H4 (cell line): ENCODE results near the gene PAGR1. TPM values are rescaled to one million over a fixed set of nuclear protein-coding genes. Genes with fewer than 3 reads are reported as not detected.

Source experiments
- DNase-seq: peaks from one replicate; pipeline ENCODE4 v3.0.0-alpha.2; 2015; ENCODE audit warnings: low spot score
- total RNA-seq: library from RNA; depleted of rRNA; stranded (reverse); fragments of >200 nt; shearing (Covaris generic); gene quantifications from 2 replicates; pipeline ENCODE4 v1.2.3, GENCODE V29; 2014

Gene PAGR1
- total RNA-seq, 1 experiment from 2014 or later: 46.3 TPM

GRCh38 chr16:29834079-29834478 lies 18.1 kb downstream of the PAGR1 start:
- DNase-seq: no peak

DNA sequence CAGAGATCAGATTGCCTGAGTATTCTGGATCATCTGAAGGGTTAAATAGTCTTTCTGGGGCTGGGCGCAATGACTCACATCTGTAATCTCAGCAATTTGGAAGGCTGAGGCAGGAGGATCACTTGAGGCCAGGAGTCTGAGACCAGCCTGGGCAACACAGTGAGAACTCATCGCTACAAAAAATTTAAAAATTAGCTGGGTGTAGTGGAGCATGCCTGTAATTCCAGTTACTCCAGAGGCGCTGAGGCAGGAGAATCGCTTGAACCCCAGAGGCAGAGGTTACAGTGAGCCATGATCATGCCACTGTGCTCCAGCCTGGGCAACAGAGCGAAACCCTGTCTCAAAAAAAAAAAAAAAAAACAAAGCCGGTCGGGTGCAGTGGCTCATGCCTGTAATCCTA lies 20.0 kb downstream of the PAGR1 start:
- no peak for DNase-seq

DNA sequence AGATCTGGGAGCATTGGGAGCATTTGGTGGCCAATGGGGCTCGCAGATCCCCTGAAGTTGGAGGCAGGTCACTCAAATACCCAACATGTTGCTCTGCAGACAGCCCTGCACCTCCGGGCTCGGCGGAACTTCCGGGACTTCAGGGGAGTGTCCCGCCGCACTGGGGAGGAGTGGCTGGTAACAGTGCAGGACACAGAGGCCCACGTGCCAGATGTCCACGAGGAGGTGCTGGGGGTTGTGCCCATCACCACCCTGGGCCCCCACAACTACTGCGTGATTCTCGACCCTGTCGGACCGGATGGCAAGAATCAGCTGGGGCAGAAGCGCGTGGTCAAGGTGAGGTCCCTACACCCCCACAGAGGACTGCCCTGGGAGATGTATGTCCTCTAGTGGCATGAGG lies 20.7 kb downstream of the PAGR1 start:
- DNase-seq: no peak

DNA sequence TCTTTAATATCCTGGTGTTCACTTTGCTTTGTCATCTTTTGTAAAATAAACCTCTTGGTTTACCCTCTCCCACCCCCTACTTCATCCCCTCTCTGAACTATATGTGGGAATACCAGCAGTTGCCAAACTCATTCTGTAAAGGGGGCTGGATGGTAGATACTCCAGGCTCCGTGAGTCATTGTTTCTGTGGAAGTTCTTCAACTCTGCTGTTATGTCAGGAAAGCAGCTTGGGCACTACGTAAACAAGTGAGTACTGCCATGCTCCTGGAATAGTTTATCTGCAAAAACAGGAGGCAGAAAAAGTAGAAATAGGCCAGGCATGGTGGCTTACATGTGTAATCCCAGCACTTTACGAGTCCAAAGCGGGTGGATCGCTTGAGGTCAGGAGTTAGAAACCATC lies 21.9 kb downstream of the PAGR1 start:
- no peak for DNase-seq

- DNase-seq: no peak
These were observed 23.9 kb downstream of the PAGR1 start for GRCh38 chr16:29839822-29840221.

DNA sequence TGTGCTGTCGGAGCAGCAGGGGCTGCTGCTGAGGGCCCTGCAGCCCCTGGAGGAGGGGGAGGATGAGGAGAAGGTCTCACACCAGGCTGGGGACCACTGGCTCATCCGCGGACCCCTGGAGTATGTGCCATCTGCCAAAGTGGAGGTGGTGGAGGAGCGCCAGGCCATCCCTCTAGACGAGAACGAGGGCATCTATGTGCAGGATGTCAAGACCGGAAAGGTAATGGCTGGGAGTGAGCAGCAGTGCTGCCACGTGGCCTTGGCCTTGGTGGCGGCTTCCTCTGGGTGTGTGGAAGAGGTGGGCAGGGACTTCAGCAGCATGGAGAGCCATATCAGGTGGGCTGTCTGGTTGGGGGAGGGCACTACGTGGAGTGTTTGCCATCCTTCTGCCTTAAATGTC lies 24.3 kb downstream of the PAGR1 start:
- no peak for DNase-seq

DNA sequence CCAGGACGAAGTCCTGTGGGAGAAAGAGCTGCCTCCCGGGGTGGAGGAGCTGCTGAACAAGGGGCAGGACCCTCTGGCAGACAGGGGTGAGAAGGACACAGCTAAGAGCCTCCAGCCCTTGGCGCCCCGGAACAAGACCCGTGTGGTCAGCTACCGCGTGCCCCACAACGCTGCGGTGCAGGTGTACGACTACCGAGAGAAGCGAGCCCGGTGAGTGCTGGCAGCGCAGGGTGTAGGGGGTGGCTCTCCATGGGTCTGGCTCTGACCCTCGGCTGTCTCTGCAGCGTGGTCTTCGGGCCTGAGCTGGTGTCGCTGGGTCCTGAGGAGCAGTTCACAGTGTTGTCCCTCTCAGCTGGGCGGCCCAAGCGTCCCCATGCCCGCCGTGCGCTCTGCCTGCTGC lies 25.7 kb downstream of the PAGR1 start:
- no peak for DNase-seq

DNA sequence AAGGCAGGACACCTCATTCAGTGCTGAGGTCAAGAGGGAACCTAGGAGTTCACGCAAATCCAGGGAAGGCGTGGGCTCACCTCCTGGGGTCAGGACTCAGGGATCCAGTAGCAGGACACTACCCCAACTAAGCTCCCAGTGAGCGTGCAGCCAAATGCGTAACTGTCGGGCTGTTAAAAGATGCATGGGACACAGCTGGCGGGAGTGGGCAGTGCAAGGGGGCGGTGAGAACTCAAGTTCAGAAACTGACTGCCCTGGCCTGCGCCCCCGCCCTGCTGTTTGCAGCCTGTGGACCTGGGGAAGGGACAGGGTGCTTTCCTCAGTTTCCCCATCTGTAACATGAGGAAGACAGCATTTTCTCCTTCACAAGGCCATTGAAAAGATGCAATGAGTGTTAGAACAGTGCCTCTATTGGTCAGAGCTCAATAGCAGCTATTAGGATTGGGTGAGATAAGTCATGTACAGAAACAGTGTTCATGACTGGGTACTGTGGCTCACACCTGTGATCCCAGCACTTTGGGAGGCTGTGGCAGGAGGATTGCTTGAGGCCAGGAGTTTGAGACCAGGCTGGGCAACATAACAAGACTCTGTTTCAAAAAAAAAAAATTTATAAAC lies 26.9 kb downstream of the PAGR1 start:
- DNase-seq: no peak

GRCh38 chr16:29843931-29844330 lies 28.0 kb downstream of the PAGR1 start:
- DNase-seq: no peak

DNA sequence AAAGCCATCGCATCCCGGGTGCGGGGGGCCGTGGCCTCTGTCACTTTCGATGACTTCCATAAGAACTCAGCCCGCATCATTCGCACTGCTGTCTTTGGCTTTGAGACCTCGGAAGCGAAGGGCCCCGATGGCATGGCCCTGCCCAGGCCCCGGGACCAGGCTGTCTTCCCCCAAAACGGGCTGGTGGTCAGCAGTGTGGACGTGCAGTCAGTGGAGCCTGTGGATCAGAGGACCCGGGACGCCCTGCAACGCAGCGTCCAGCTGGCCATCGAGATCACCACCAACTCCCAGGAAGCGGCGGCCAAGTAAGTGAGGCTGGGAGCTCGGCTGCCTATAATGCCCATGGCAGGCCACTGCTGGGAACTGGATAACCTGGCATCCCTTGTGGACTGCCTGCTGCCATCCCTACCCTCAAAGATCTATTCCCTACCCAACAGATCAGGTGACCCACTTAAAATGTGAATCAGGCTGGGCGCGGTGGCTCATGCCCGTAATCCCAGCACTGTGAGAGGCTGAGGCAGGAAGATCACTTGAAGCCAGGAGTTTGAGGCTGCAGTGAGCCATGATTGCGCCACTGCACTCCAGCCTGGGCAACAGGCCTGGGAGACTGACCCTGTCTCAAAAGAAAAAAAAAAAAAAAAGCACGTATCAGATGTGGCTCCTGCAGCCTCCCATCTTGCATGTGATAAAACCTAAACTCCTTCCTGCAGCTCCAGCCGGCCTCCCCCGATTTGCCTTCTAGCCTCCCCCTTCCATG lies 28.8 kb downstream of the PAGR1 start:
- no peak for DNase-seq

DNA sequence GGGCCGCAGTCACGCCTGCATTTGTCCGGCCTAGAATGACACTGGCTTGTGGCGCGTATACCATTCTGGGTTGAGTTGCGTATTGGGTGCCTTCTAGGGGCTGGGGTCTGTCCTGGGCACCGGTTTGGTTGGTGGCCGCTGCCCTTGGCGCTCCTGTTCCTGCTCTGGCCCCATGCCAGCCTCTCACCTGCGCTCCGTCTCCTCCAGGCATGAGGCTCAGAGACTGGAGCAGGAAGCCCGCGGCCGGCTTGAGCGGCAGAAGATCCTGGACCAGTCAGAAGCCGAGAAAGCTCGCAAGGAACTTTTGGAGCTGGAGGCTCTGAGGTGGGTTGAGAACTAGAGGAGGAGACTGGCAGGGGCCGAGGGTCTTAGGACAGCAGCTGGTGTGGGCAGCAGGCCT lies 29.7 kb downstream of the PAGR1 start:
- DNase-seq: no peak

GRCh38 chr16:29848420-29849297 lies 32.7 kb downstream of the PAGR1 start:
- DNase-seq: peak; percentile 29

GRCh38 chr16:29849505-29849904 lies 33.6 kb downstream of the PAGR1 start:
- no peak for DNase-seq

- no peak for DNase-seq
These were observed 35.0 kb downstream of the PAGR1 start for GRCh38 chr16:29850998-29851397.

DNA sequence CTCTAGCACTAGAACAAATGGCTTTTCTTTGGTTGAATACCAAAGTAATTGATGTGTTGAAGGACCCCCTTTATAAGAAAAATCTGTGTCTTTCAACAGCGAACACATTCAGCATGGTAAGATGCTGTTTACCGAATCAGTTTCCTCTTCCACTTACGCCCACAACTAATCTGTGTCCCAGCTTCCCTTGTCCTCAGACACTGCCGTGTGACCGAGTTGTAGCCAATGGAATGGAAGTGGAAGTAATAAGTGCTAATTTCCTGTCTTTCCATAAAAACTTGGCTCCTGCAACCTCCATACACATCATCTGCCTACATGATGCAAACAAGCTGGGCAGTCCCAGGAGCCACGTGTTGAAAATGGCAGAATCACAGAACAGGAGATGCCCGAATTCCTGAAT lies 36.7 kb downstream of the PAGR1 start:
- no peak for DNase-seq

- no peak for DNase-seq
These were observed 38.7 kb downstream of the PAGR1 start for GRCh38 chr16:29854520-29855100.

- DNase-seq: no peak
These were observed 41.3 kb downstream of the PAGR1 start for GRCh38 chr16:29857133-29857760.

- no peak for DNase-seq
These were observed 42.3 kb downstream of the PAGR1 start for GRCh38 chr16:29858149-29858849.

DNA sequence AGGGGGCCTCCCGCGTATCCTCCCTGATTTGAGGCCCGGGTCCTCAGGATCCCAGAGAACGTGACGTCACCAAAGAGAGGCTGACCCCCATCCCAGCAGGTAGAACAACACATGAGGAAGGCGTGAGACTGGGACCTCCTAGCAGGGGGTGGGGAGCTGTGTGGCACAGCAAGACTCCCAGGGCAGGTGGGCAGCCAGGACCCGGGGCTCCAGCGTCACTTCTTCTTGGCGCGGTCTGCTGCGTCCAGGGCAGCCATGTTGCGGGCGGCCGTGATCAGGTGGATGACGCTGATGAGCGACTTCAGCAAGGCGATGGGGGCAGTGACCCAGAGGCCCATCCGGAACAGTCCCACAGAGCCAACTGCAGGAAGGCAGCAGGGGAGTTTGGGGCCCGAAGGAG lies 43.0 kb downstream of the PAGR1 start:
- no peak for DNase-seq

DNA sequence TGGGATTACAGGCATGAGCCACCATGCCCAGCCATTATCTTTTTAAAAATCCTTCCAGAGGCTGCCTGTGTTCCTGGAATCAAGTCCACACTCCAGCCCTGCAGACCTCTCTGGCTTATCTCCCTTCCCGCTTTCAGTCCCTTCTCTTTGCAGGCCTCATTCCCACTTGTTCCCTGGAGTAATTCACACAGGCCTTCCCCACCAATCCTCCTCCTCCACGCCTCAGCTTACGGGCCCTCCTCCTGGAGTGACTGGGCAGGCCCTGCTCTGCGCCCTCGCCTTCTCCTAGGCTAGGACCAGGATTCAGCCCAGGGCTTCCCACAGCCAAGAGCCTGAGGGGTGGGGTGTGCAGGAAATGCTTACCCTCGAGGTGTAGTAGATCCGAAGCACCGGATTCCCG lies 44.3 kb downstream of the PAGR1 start:
- DNase-seq: no peak

GRCh38 chr16:29862383-29862883 lies 46.5 kb downstream of the PAGR1 start:
- no peak for DNase-seq
